ENCODE data around the gene ITGA1.

ITGA1 gene

GRCh38 chr5:52985306-52985705 is 197.6 kb downstream of the ITGA1 start:
- ChIA-PET POLR2A (interaction anchor here (0.7 kb wide), 1 partner anchor 21 kb away, joined by 8 read pairs; no protein-coding TSS in a partner anchor), CTCF (interaction anchor here (0.6 to 1.7 kb wide), 2 partner anchors 37 to 102 kb away, joined by 3 to 7 read pairs; no protein-coding TSS in a partner anchor)
- Histone ChIP-seq H3K36me3 (ENCODE audit: control insufficient read depth in 2 of 2, insufficient read depth in 1 of 2, low read length in 2 of 2) (no peaks in the 10 kb centered on the region), H3K27ac (ENCODE audit: extremely low read depth, low read depth, low read length) (no peak overlapping the region), H3K9me3 (ENCODE audit: control insufficient read depth, insufficient read depth, low read depth, low read length) (no peaks in the 10 kb centered on the region), H3K4me1 (ENCODE audit: control insufficient read depth, insufficient read depth, low read length) (peaks cover 8% of the 10 kb centered on the region), H3K4me3 (ENCODE audit: low read depth, low read length) (no peak overlapping the region)
- no peak for TF ChIP-seq ZNF2 (tag by site-specific recombination; IDR thresholded peaks at IDR 0.05)
- TF ChIP-seq ZNF747 (tag by site-specific recombination; IDR thresholded peaks at IDR 0.05): no peak
- no peak for TF ChIP-seq ZBTB10 (tag by site-specific recombination; IDR thresholded peaks at IDR 0.05)
- TF ChIP-seq ZNF366 (tag by site-specific recombination; conservative IDR thresholded peaks at IDR 0.05): no peak
- TF ChIP-seq RBAK (tag by site-specific recombination; IDR thresholded peaks at IDR 0.05): no peak
- no peak for TF ChIP-seq ZNF416 (tag by site-specific recombination; IDR thresholded peaks at IDR 0.05)
- TF ChIP-seq, protein P1, sequence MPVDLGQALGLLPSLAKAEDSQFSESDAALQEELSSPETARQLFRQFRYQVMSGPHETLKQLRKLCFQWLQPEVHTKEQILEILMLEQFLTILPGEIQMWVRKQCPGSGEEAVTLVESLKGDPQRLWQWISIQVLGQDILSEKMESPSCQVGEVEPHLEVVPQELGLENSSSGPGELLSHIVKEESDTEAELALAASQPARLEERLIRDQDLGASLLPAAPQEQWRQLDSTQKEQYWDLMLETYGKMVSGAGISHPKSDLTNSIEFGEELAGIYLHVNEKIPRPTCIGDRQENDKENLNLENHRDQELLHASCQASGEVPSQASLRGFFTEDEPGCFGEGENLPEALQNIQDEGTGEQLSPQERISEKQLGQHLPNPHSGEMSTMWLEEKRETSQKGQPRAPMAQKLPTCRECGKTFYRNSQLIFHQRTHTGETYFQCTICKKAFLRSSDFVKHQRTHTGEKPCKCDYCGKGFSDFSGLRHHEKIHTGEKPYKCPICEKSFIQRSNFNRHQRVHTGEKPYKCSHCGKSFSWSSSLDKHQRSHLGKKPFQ (tag by site-specific recombination; IDR thresholded peaks at IDR 0.05): no peak
- TF ChIP-seq, protein P2, sequence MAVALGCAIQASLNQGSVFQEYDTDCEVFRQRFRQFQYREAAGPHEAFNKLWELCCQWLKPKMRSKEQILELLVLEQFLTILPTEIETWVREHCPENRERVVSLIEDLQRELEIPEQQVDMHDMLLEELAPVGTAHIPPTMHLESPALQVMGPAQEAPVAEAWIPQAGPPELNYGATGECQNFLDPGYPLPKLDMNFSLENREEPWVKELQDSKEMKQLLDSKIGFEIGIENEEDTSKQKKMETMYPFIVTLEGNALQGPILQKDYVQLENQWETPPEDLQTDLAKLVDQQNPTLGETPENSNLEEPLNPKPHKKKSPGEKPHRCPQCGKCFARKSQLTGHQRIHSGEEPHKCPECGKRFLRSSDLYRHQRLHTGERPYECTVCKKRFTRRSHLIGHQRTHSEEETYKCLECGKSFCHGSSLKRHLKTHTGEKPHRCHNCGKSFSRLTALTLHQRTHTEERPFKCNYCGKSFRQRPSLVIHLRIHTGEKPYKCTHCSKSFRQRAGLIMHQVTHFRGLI (tag by site-specific recombination; IDR thresholded peaks at IDR 0.05): no peak
- no peak for TF ChIP-seq KLF17 (tag by site-specific recombination; IDR thresholded peaks at IDR 0.05)
- no peak for TF ChIP-seq ZNF560 (tag by site-specific recombination; IDR thresholded peaks at IDR 0.05; ENCODE audit: borderline replicate concordance)
- TF ChIP-seq ZNF639 (tag by site-specific recombination; IDR thresholded peaks at IDR 0.05): no peak
- no peak for TF ChIP-seq ZNF433 (tag by site-specific recombination; IDR thresholded peaks at IDR 0.05; ENCODE audit: low read depth)
- no peak for TF ChIP-seq ZNF558 (tag by site-specific recombination; IDR thresholded peaks at IDR 0.05)
- TF ChIP-seq ZNF544 (tag by site-specific recombination; IDR thresholded peaks at IDR 0.05): no peak
- TF ChIP-seq ZNF792 (tag by site-specific recombination; IDR thresholded peaks at IDR 0.05): no peak
- TF ChIP-seq, protein P3, sequence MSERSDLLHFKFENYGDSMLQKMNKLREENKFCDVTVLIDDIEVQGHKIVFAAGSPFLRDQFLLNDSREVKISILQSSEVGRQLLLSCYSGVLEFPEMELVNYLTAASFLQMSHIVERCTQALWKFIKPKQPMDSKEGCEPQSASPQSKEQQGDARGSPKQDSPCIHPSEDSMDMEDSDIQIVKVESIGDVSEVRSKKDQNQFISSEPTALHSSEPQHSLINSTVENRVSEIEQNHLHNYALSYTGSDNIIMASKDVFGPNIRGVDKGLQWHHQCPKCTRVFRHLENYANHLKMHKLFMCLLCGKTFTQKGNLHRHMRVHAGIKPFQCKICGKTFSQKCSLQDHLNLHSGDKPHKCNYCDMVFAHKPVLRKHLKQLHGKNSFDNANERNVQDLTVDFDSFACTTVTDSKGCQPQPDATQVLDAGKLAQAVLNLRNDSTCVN (tag by site-specific recombination; optimal IDR thresholded peaks at IDR 0.05): no peak
- TF ChIP-seq ZNF10 (tag by site-specific recombination; IDR thresholded peaks at IDR 0.05): no peak
- TF ChIP-seq ZNF521 (tag by site-specific recombination; IDR thresholded peaks at IDR 0.05): no peak
